SK-N-SH treated with all-trans-retinoic acid at 6 μM for 48 hours (cell line): ENCODE results near the gene COL28A1.

Experiments used
- ATAC-seq: fragments of 200-7000 bp; cut with Tn5 transposase; 3 replicates; pipeline ENCODE4 v1.9.1; 2020; ENCODE audit warnings: mild to moderate bottlenecking, moderate library complexity
- ARNTL ChIP-seq: fragments of 450-650 bp; formaldehyde crosslinking; IDR thresholded peaks from 2 replicates; pipeline ENCODE4 v1.5.0; 2020; ENCODE audit warnings: low read depth, mild to moderate bottlenecking, moderate library complexity, borderline replicate concordance
- ESRRG ChIP-seq: fragments of 250-450 bp; sonication (Bioruptor Pico); IDR thresholded peaks from 2 replicates; pipeline ENCODE4 v1.6.1; 2021; ENCODE audit warnings: mild to moderate bottlenecking
- GLIS3 ChIP-seq: fragments of 250-450 bp; sonication (Bioruptor Pico); IDR thresholded peaks from 2 replicates; pipeline ENCODE4 v1.5.0; 2020; ENCODE audit warnings: mild to moderate bottlenecking, moderate library complexity
- ISL1 ChIP-seq: fragments of 250-450 bp; sonication (Bioruptor Pico); IDR thresholded peaks from 2 replicates; pipeline ENCODE4 v2.1.2; 2022; ENCODE audit warnings: mild to moderate bottlenecking, moderate library complexity
- OSR1 ChIP-seq: fragments of 250-450 bp; sonication (Bioruptor Pico); IDR thresholded peaks from 2 replicates; pipeline ENCODE4 v1.8.0; 2022; ENCODE audit warnings: moderate library complexity, mild to moderate bottlenecking, inconsistent platforms
- PPARA ChIP-seq: fragments of 250-450 bp; sonication (Bioruptor Pico); IDR thresholded peaks from 2 replicates; pipeline ENCODE4 v1.5.0; 2020; ENCODE audit warnings: mild to moderate bottlenecking, borderline replicate concordance
- SNAI2 ChIP-seq: fragments of 250-450 bp; sonication (Bioruptor Pico); IDR thresholded peaks from 2 replicates; pipeline ENCODE4 v1.5.0; 2020; ENCODE audit warnings: mild to moderate bottlenecking, moderate library complexity
- TCF4 ChIP-seq: fragments of 250-450 bp; sonication (Bioruptor Pico); IDR thresholded peaks from 2 replicates; pipeline ENCODE4 v1.8.0; 2021; ENCODE audit warnings: mild to moderate bottlenecking, moderate library complexity, borderline replicate concordance
- TOX ChIP-seq: fragments of 250-450 bp; sonication (Bioruptor Pico); IDR thresholded peaks from 2 replicates; pipeline ENCODE4 v1.8.0; 2021; ENCODE audit warnings: mild to moderate bottlenecking, moderate library complexity, borderline replicate concordance
- ZC3H10 ChIP-seq: fragments of 250-450 bp; sonication (Bioruptor Pico); IDR thresholded peaks from 2 replicates; pipeline ENCODE4 v1.5.1; 2021; ENCODE audit warnings: mild to moderate bottlenecking, moderate library complexity
- ZFP3 ChIP-seq: fragments of 250-450 bp; sonication (Bioruptor Pico); IDR thresholded peaks from 2 replicates; pipeline ENCODE4 v1.5.0; 2020; ENCODE audit warnings: mild to moderate bottlenecking, moderate library complexity
- ZFP30 ChIP-seq: fragments of 450-650 bp; formaldehyde crosslinking; IDR thresholded peaks from 2 replicates; pipeline ENCODE4 v1.5.0; 2022; ENCODE audit warnings: mild to moderate bottlenecking, moderate library complexity
- ZNF565 ChIP-seq: fragments of 450-650 bp; formaldehyde crosslinking; conservative IDR thresholded peaks from 2 replicates; pipeline ENCODE4 v1.5.0; 2020; ENCODE audit warnings: low read depth, mild to moderate bottlenecking, moderate library complexity
- ZNF70 ChIP-seq: fragments of 450-650 bp; formaldehyde crosslinking; IDR thresholded peaks from 2 replicates; pipeline ENCODE4 v1.5.0; 2020; ENCODE audit warnings: mild to moderate bottlenecking, moderate library complexity
- TF ChIP-seq, protein P1 (sequence below): fragments of 250-450 bp; sonication (Bioruptor Pico); IDR thresholded peaks from 2 replicates; pipeline ENCODE4 v1.5.0; 2020; ENCODE audit warnings: mild to moderate bottlenecking, moderate library complexity
- TF ChIP-seq, protein P2 (sequence below): fragments of 250-450 bp; sonication (Bioruptor Pico); IDR thresholded peaks from 2 replicates; pipeline ENCODE4 v1.8.0; 2021; ENCODE audit warnings: low read depth, mild to moderate bottlenecking, moderate library complexity, borderline replicate concordance
- TF ChIP-seq, protein P3 (sequence below): fragments of 250-450 bp; sonication (Bioruptor Pico); IDR thresholded peaks from 2 replicates; pipeline ENCODE4 v1.5.1; 2021; ENCODE audit warnings: mild to moderate bottlenecking, moderate library complexity
- TF ChIP-seq, protein P4 (sequence below): fragments of 250-450 bp; sonication (Bioruptor Pico); IDR thresholded peaks from 2 replicates; pipeline ENCODE4 v1.8.0; 2020; ENCODE audit warnings: mild to moderate bottlenecking, moderate library complexity, borderline replicate concordance
- TF ChIP-seq, protein P5 (sequence below): fragments of 250-450 bp; sonication (Bioruptor Pico); IDR thresholded peaks from 2 replicates; pipeline ENCODE4 v1.5.1; 2020; ENCODE audit warnings: low read depth, mild to moderate bottlenecking, moderate library complexity

The COL28A1 gene

GRCh38 chr7:7323921-7324320 is 211.8 kb downstream of the COL28A1 start (continued):
- TF ChIP-seq, protein P1, sequence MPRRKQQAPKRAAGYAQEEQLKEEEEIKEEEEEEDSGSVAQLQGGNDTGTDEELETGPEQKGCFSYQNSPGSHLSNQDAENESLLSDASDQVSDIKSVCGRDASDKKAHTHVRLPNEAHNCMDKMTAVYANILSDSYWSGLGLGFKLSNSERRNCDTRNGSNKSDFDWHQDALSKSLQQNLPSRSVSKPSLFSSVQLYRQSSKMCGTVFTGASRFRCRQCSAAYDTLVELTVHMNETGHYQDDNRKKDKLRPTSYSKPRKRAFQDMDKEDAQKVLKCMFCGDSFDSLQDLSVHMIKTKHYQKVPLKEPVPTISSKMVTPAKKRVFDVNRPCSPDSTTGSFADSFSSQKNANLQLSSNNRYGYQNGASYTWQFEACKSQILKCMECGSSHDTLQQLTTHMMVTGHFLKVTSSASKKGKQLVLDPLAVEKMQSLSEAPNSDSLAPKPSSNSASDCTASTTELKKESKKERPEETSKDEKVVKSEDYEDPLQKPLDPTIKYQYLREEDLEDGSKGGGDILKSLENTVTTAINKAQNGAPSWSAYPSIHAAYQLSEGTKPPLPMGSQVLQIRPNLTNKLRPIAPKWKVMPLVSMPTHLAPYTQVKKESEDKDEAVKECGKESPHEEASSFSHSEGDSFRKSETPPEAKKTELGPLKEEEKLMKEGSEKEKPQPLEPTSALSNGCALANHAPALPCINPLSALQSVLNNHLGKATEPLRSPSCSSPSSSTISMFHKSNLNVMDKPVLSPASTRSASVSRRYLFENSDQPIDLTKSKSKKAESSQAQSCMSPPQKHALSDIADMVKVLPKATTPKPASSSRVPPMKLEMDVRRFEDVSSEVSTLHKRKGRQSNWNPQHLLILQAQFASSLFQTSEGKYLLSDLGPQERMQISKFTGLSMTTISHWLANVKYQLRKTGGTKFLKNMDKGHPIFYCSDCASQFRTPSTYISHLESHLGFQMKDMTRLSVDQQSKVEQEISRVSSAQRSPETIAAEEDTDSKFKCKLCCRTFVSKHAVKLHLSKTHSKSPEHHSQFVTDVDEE (CRISPR knock-in tag), result no peak
- TF ChIP-seq ZNF70, result no peak
- TF ChIP-seq, all 23 proteins: peak for 0

DNA sequence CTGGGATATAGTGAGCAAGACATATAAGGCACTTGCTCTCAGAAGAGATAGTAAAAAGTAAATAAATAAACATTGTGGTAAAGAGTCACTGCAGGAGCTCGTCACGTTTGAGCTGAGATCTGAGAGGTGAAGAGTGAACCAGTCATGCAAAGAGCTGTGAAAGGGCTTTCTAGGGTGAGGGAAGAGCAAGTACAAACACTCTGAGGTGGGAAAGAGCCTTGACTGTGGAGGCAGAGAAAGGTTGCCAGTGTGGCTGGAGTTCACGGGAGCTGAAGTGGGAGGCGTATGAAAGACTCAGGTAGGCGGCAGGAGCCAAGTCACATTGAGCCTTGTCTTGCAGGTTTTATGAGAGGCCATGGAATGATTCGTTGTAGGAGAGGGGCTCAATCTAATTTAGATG is 212.3 kb downstream of the COL28A1 start:
- ATAC-seq, result no peak
- no peak for TF ChIP-seq OSR1 (CRISPR knock-in tag)
- TF ChIP-seq ARNTL (CRISPR knock-in tag), result no peak
- TF ChIP-seq SNAI2 (CRISPR knock-in tag), result no peak
- TF ChIP-seq, protein P1 (CRISPR knock-in tag), result no peak
- no peak for TF ChIP-seq PPARA (CRISPR knock-in tag)
- no peak for TF ChIP-seq ZFP3 (CRISPR knock-in tag)
- TF ChIP-seq ESRRG (CRISPR knock-in tag), result no peak
- TF ChIP-seq TCF4 (CRISPR knock-in tag), result no peak
- TF ChIP-seq, protein P2, sequence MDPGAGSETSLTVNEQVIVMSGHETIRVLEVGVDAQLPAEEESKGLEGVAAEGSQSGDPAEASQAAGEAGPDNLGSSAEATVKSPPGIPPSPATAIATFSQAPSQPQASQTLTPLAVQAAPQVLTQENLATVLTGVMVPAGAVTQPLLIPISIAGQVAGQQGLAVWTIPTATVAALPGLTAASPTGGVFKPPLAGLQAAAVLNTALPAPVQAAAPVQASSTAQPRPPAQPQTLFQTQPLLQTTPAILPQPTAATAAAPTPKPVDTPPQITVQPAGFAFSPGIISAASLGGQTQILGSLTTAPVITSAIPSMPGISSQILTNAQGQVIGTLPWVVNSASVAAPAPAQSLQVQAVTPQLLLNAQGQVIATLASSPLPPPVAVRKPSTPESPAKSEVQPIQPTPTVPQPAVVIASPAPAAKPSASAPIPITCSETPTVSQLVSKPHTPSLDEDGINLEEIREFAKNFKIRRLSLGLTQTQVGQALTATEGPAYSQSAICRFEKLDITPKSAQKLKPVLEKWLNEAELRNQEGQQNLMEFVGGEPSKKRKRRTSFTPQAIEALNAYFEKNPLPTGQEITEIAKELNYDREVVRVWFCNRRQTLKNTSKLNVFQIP, result no peak
- TF ChIP-seq, protein P3, sequence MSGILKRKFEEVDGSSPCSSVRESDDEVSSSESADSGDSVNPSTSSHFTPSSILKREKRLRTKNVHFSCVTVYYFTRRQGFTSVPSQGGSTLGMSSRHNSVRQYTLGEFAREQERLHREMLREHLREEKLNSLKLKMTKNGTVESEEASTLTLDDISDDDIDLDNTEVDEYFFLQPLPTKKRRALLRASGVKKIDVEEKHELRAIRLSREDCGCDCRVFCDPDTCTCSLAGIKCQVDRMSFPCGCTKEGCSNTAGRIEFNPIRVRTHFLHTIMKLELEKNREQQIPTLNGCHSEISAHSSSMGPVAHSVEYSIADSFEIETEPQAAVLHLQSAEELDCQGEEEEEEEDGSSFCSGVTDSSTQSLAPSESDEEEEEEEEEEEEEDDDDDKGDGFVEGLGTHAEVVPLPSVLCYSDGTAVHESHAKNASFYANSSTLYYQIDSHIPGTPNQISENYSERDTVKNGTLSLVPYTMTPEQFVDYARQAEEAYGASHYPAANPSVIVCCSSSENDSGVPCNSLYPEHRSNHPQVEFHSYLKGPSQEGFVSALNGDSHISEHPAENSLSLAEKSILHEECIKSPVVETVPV, result no peak
- no peak for TF ChIP-seq ZFP30 (CRISPR knock-in tag)

- peak; percentile 78 for ATAC-seq
- TF ChIP-seq, protein P2, result no peak
- TF ChIP-seq ZNF565 (CRISPR knock-in tag) (no peak), TOX (no peak), TCF4 (CRISPR knock-in tag) (no peak), ZC3H10 (CRISPR knock-in tag) (no peak), GLIS3 (no peak), ISL1 (CRISPR knock-in tag) (no peak)
- TF ChIP-seq, protein P4, sequence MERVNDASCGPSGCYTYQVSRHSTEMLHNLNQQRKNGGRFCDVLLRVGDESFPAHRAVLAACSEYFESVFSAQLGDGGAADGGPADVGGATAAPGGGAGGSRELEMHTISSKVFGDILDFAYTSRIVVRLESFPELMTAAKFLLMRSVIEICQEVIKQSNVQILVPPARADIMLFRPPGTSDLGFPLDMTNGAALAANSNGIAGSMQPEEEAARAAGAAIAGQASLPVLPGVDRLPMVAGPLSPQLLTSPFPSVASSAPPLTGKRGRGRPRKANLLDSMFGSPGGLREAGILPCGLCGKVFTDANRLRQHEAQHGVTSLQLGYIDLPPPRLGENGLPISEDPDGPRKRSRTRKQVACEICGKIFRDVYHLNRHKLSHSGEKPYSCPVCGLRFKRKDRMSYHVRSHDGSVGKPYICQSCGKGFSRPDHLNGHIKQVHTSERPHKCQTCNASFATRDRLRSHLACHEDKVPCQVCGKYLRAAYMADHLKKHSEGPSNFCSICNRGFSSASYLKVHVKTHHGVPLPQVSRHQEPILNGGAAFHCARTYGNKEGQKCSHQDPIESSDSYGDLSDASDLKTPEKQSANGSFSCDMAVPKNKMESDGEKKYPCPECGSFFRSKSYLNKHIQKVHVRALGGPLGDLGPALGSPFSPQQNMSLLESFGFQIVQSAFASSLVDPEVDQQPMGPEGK (CRISPR knock-in tag), result no peak
- TF ChIP-seq, protein P5, sequence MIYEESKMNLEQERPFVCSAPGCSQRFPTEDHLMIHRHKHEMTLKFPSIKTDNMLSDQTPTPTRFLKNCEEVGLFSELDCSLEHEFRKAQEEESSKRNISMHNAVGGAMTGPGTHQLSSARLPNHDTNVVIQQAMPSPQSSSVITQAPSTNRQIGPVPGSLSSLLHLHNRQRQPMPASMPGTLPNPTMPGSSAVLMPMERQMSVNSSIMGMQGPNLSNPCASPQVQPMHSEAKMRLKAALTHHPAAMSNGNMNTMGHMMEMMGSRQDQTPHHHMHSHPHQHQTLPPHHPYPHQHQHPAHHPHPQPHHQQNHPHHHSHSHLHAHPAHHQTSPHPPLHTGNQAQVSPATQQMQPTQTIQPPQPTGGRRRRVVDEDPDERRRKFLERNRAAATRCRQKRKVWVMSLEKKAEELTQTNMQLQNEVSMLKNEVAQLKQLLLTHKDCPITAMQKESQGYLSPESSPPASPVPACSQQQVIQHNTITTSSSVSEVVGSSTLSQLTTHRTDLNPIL (CRISPR knock-in tag), result no peak
- TF ChIP-seq, protein P1 (CRISPR knock-in tag), result no peak
- TF ChIP-seq, protein P3, result no peak
These were observed 214.0 kb downstream of the COL28A1 start for GRCh38 chr7:7321681-7322080.
